GM18508 (cell line): ENCODE results near the gene TENM3.
"Not testable (repeated sequence)": the region's sequence is repeated elsewhere in the genome, so short reads cannot be mapped to it uniquely, and the experiment has no call there.

ENCODE experiments used
- ATAC-seq: cut with Tn5 transposase; IDR thresholded peaks from one replicate; pipeline ENCODE4 v1.9.1; 2021; ENCODE audit warnings: moderate number of reproducible peaks; ENCODE audit not compliant: insufficient read depth, unreplicated experiment

Gene TENM3

GRCh38 chr4:182382941-182383340, 139.7 kb downstream of the TENM3 start:
- ATAC-seq, result no peak

- no peak for ATAC-seq
Observed at GRCh38 chr4:182384631-182385091, 141.5 kb downstream of the TENM3 start.

GRCh38 chr4:182385897-182386296, 142.7 kb downstream of the TENM3 start:
- ATAC-seq, result no peak

- not testable (repeated sequence) for ATAC-seq
Observed at GRCh38 chr4:182386576-182386975, 143.4 kb downstream of the TENM3 start.

- no peak for ATAC-seq
Observed at GRCh38 chr4:182391111-182391684, 148.0 kb downstream of the TENM3 start.

GRCh38 chr4:182394181-182394580, 151.0 kb downstream of the TENM3 start:
- ATAC-seq, result no peak

DNA sequence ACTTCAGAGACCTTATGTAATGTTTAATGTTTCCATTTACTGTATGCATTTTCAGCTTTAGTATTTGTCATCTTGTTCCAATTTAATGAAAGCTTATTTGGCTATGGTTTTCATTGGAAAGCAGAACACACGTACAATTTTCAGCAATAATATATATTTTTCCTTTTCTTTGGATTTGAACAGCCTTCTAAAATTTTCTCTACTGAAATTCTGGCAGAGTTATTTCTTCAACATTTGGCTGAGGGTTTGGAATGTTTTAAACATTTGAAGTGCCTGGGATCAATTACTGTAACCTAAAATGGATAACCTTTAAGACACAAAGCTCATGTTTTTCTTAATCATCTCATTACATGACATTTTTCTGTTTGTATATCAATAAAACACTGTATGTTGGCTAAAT, 156.9 kb downstream of the TENM3 start:
- ATAC-seq, result no peak

- ATAC-seq, result no peak
Observed at GRCh38 chr4:182400790-182401189, 157.6 kb downstream of the TENM3 start.

DNA sequence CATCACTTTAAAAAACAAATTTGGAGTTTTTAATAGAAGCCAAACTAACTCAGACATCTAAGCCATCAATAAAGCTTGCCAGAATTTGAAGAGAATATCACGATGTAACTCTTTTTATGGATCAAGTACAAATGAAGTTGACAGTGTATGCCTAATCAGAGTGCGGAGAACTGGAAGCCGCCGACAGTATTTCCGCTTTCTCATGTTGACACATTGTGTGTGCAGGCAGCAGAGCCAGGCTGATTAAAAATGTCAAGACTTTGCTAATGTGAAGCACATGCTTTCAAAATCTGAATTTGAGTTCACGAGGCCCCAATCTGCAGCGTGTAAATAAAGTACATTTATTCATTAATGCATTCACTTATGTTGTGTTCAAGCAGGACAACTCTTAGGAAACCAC, 161.2 kb downstream of the TENM3 start:
- no peak for ATAC-seq

GRCh38 chr4:182405087-182405486, 161.9 kb downstream of the TENM3 start:
- no peak for ATAC-seq

DNA sequence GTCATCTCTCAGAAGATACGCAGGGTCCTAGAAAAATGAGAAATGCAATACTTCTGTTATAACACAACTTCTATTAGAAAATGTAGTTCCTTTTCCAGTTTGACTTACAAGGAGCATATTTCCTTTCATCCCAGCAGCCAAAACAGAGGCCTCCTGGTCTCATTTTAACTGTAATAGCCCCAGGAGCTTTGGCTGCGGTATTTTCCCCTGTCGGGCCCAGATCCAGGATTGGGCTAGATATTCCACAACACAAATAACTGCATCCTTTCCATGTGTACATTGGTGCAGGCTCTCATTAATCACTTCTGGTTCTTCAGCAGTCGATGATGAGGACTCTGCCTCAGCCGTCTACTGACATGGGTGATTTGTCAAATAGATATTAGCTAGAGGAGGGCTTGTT, 166.1 kb downstream of the TENM3 start:
- no peak for ATAC-seq

DNA sequence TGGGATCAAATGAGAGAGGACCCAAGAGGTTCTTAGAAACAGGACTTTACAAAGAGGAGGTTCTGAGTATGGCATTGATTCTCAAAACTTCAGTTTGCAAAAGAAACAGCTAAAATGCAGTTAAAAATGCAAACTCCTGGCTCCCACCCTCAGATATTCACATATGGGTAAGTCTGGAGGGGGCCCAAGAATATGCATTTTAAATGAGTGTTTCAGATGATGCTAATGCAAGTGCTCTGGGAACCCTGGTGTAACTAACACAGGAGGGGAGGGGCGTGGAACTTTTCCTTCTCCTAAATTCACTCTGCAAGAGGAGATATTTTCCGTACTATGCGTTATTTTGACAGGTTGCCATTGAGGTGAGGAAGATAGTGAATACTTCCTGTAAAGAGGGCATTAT, 168.2 kb downstream of the TENM3 start:
- no peak for ATAC-seq

GRCh38 chr4:182413550-182413949, 170.3 kb downstream of the TENM3 start:
- ATAC-seq, result no peak

GRCh38 chr4:182415116-182415515, 171.9 kb downstream of the TENM3 start:
- ATAC-seq, result no peak

DNA sequence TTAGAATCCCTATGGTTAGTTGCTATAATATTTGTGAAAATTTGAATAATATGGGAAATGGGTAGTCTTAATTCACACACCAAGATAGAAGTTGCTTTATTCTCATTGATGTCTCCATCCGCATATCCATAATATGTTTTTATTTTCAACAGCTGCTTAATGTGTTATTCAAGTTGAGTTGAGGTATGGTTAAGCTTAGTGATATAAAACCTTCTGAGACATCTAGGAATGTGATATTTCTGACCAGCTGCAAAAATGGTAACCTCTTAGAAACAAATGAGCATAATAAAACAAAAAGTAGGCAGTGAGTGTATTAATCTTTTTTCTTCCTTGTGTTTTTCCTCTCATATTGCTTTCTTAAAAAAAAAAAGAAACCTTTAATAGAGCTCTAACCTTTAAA, 172.9 kb downstream of the TENM3 start:
- ATAC-seq, result no peak

DNA sequence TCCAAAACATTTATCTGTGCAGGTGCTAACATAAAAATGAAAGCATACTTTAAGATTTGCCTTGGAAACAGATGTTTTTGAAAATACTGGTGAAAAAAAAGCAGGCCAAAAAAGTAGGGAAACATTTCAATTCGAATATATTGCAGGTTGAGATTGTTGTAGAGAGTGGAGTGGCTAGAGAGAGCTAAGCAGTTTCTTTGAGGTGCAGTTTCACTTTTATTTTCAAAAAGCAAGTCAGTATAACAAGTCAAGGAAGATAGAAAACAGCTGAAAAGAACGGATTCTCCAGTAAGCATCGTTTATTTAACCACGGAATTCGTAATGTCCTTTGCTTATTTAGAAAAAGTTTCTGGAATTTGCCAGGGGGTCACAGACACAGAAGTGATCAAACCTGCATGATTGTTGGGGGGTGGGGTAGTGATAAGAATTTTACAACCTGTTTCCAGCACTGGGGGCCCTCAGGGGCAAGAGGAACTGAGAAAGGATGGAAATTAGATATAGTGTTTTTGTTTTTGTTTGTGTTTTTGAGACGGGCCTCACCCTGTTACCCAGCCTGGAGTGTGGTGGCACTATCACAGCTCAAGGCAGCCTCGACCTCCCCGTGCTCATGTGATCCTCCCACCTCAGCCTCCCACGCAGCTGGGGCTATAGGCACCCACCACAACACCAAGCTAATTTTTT, 175.0 kb downstream of the TENM3 start:
- no peak for ATAC-seq

DNA sequence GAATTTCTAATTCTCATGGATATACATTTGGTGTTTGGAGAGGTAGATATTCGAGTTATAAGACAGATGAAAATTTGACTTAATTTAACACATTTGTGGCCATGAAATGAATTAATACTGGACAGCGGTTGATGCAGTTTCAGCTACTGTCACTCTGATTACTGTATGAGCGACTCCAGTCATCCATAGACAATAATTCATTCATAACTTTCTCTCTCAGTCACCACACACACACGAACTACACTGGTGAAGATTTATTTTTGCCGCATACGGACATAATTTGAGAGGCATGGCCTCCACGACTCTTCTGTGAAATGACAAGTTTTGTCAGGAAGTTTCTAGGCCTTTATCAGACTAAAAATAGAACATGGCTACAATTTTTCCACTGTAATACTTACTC, 177.0 kb downstream of the TENM3 start:
- no peak for ATAC-seq

DNA sequence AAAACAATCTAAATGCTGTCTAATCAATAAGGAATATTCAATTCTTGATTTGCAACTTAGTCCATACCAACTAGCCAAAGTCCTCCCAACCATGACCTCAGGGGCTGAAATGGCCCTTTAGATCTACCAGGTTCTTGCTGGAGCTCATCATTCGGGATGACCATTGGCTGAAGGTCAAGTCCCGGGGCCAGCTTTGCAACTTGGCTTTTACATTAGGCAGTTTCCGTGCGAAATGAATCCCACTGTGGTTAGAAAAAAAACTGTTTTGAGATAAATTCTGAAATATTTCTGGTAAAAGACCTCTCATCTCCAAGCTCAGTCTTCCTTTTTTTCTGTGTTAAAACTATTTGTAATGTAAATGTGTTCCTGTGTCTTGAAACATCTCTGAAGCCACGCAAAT, 178.6 kb downstream of the TENM3 start:
- ATAC-seq, result no peak

DNA sequence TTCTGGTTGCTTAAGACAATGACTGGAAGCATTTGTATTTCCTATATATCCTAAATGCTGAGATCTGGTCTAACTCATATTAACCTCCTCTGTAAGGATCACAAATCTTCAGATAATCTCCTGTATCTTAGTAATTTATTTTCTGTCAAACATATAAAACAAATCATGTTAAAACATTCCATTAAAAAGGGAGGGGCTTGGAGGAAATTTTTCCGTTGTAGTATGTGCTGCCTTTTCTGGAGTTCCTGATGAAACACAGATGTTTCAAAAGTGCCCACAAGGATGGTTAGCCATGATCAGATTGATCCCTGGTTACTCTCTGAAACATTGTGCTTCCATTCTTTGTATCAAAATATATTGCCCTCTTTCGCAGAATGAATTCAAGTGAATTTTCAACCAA, 182.1 kb downstream of the TENM3 start:
- ATAC-seq, result no peak

DNA sequence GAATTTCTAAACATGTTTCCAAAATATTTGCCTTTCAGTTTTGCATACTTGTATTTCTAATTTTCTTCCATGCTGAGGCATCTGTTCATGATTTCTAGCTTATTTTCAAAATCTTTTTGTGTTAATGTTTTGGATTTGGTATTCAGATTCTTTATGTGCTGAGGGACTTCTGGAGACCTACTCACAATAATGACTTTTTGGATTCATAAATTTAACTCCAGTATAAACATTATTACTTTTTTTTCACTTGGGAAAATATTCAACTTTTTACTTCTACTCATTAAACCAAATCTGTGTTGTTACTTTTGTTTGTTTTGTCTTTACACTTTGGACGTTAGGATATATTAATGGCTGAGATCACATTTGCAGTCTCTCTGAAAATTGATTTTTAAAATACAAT, 183.7 kb downstream of the TENM3 start:
- ATAC-seq, result no peak

GRCh38 chr4:182427554-182427953, 184.4 kb downstream of the TENM3 start:
- ATAC-seq, result no peak

DNA sequence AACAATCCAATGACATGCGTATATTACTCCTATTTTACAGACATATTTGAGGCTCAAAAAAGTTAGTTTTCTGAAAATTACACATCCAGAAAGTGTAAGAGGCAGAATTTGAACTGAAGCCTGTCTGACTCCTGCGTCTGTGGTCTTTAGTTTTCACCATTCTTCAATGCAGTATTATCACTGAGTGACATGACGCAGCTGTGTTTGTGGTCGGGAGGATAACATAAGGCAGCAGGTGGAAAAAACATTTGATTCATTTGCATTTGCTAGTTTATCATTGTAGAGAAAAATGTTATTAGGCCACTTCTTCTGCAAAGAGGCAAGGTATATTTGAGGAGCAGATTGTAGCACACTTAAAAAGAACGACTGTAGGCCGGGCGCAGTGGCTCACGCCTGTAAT, 186.7 kb downstream of the TENM3 start:
- ATAC-seq, result no peak
